ENCODE data around the gene TNPO3. TPM values are rescaled to one million over a fixed set of nuclear protein-coding genes. Genes with fewer than 3 reads are reported as not detected.

Gene TNPO3
- 74.5 and 92.5 TPM in 2 replicates for total RNA-seq

GRCh38 chr7:129054438-129055293, at the start of gene TNPO3:
Gene TNPO3 (minus strand): TSS chr7:129055111. CDS start chr7:129054770, 341 bp downstream.

GRCh38 chr7:128937647-128938543, 117.0 kb downstream of the TNPO3 start, which contains the start of gene IRF5:
Gene IRF5 (plus strand): TSS chr7:128937927. CDS start chr7:128942082, 4,155 bp downstream.

GRCh38 chr7:128910569-128910945, 144.4 kb downstream of the TNPO3 start, which contains the start of gene KCP:
Gene KCP (minus strand): TSS chr7:128910709. CDS start chr7:128910676, 33 bp downstream.

Other genes with a start within 250 kb of the TNPO3 start
- 0.93 and 1.0 TPM in 2 replicates for gene FLNC, start 224.7 kb downstream of the TNPO3 start, total RNA-seq
- gene ATP6V1F, start 192.3 kb downstream of the TNPO3 start, total RNA-seq: 130 and 144 TPM in 2 replicates
- gene KCP, start 144.4 kb downstream of the TNPO3 start, total RNA-seq: under 0.01 and 2.2 TPM in 2 replicates
- gene IRF5, start 117.2 kb downstream of the TNPO3 start, total RNA-seq: 2.1 and 12.4 TPM in 2 replicates
- gene TSPAN33, start 89.6 kb upstream of the TNPO3 start, total RNA-seq: 2.4 and 5.8 TPM in 2 replicates
- gene SMO, start 133.5 kb upstream of the TNPO3 start, total RNA-seq: 3.1 and 16.1 TPM in 2 replicates
- 13.3 and 21.1 TPM in 2 replicates for gene AHCYL2, start 169.9 kb upstream of the TNPO3 start, total RNA-seq

All from nasal cavity respiratory epithelium epithelial cell of viscerocranial mucosa (primary cell).